ENCODE results near the gene MAN1A1. TPM values are rescaled to one million over a fixed set of nuclear protein-coding genes. Genes with fewer than 3 reads are reported as not detected.
A peak's percentile ranks its signal among the peaks of the same experiment; 100 is the strongest.

MAN1A1 gene
- total RNA-seq (2022), result 13.3 and 13.7 TPM in 2 replicates
- percentile 58 among the genes with signal in this experiment for Bru-seq, nascent RNA
- BruChase-seq, experiment 1, labeled RNA remaining after a 6-hour chase, result percentile 51 among the genes with signal in this experiment
- BruChase-seq, experiment 2, labeled RNA remaining after a 2-hour chase, result percentile 38 among the genes with signal in this experiment
- long read RNA-seq, full-length matches to known transcripts, result 9 of 15 reads
- long read RNA-seq, partial matches to known transcripts, result 1 of 15 reads
- long read RNA-seq, other reads (novel, unspliced or antisense), result 5 of 15 reads

- CTCF ChIA-PET, result interaction anchor here (1.0 to 1.5 kb wide), 3 partner anchors 201 to 220 kb away, joined by 3 to 9 read pairs (median 7); no protein-coding TSS in a partner anchor
- peak within 1 kb of the TSS; percentile 49 for H3K27ac Mint-ChIP-seq (ENCODE audit: unreplicated experiment)
- DNase-seq, result peak; percentile 85
These were observed at the start of gene MAN1A1 for GRCh38 chr6:119349361-119350201. TSS of gene MAN1A1 (minus strand) at chr6:119349761. CDS start at chr6:119349065, 696 bp downstream.

GRCh38 chr6:119395192-119395591 is 45.6 kb upstream of the MAN1A1 start:
- no peak overlapping the region for H3K4me3 Mint-ChIP-seq (ENCODE audit: low read depth, unreplicated experiment)
- CTCF ChIA-PET, result no interaction called here
- H3K9me3 Mint-ChIP-seq (ENCODE audit: low read depth, unreplicated experiment), result peaks cover 2% of the 10 kb centered on the region
- TF ChIP-seq CTCF (IDR thresholded peaks at IDR 0.05; ENCODE audit: unreplicated experiment), result no peak
- no peaks in the 10 kb centered on the region for H3K4me1 Mint-ChIP-seq (ENCODE audit: low read depth, unreplicated experiment)
- intact Hi-C loops (cut with micrococcal nuclease; ENCODE audit: unreplicated experiment), result no loop called here
- no peak overlapping the region for H3K27ac Mint-ChIP-seq (ENCODE audit: unreplicated experiment)
- H3K36me3 Mint-ChIP-seq (ENCODE audit: insufficient read depth, unreplicated experiment), result no peaks in the 10 kb centered on the region
- BruUV-seq (replicated peaks), result no TSS peak
- H3K27me3 Mint-ChIP-seq (ENCODE audit: unreplicated experiment), result no peaks in the 10 kb centered on the region
- DNase-seq, result no peak

More at GRCh38 chr6:119349361-119350201, at the start of gene MAN1A1:
- peak within 1 kb of the TSS; percentile 77 for H3K4me3 Mint-ChIP-seq (ENCODE audit: low read depth, unreplicated experiment)
- no peak for TF ChIP-seq CTCF (IDR thresholded peaks at IDR 0.05; ENCODE audit: unreplicated experiment)
- H3K27me3 Mint-ChIP-seq (ENCODE audit: unreplicated experiment), result no peaks in the 10 kb centered on the region
- peaks cover 30% of the 10 kb centered on the region for H3K36me3 Mint-ChIP-seq (ENCODE audit: insufficient read depth, unreplicated experiment)
- peaks cover 24% of the 10 kb centered on the region for H3K4me1 Mint-ChIP-seq (ENCODE audit: low read depth, unreplicated experiment)
- H3K9me3 Mint-ChIP-seq (ENCODE audit: low read depth, unreplicated experiment), result no peaks in the 10 kb centered on the region
- intact Hi-C loops (cut with micrococcal nuclease; ENCODE audit: unreplicated experiment), result loop anchor here (1.0 to 10.0 kb wide), 4 partner anchors 95 to 393 kb away; no protein-coding TSS in a partner anchor
- BruUV-seq (replicated peaks), result no TSS peak

- DNase-seq, result no peak
- TF ChIP-seq CTCF (IDR thresholded peaks at IDR 0.05; ENCODE audit: unreplicated experiment), result no peak
- Mint-ChIP-seq H3K27ac (ENCODE audit: unreplicated experiment) (no peak overlapping the region), H3K36me3 (ENCODE audit: insufficient read depth, unreplicated experiment) (no peaks in the 10 kb centered on the region), H3K4me1 (ENCODE audit: low read depth, unreplicated experiment) (no peaks in the 10 kb centered on the region), H3K9me3 (ENCODE audit: low read depth, unreplicated experiment) (no peaks in the 10 kb centered on the region), H3K4me3 (ENCODE audit: low read depth, unreplicated experiment) (no peak overlapping the region), H3K27me3 (ENCODE audit: unreplicated experiment) (no peaks in the 10 kb centered on the region)
- intact Hi-C loops (cut with micrococcal nuclease; ENCODE audit: unreplicated experiment), result no loop called here
- CTCF ChIA-PET, result no interaction called here
- BruUV-seq (replicated peaks), result no TSS peak
These were observed 40.8 kb upstream of the MAN1A1 start for GRCh38 chr6:119390247-119390793.

GRCh38 chr6:119385994-119386393 is 36.4 kb upstream of the MAN1A1 start:
- TF ChIP-seq CTCF (IDR thresholded peaks at IDR 0.05; ENCODE audit: unreplicated experiment), result no peak
- no peaks in the 10 kb centered on the region for H3K4me1 Mint-ChIP-seq (ENCODE audit: low read depth, unreplicated experiment)
- H3K9me3 Mint-ChIP-seq (ENCODE audit: low read depth, unreplicated experiment), result no peaks in the 10 kb centered on the region
- H3K27ac Mint-ChIP-seq (ENCODE audit: unreplicated experiment), result no peak overlapping the region
- DNase-seq, result no peak
- intact Hi-C loops (cut with micrococcal nuclease; ENCODE audit: unreplicated experiment), result no loop called here
- no peaks in the 10 kb centered on the region for H3K27me3 Mint-ChIP-seq (ENCODE audit: unreplicated experiment)
- no peaks in the 10 kb centered on the region for H3K36me3 Mint-ChIP-seq (ENCODE audit: insufficient read depth, unreplicated experiment)
- CTCF ChIA-PET, result no interaction called here
- no peak overlapping the region for H3K4me3 Mint-ChIP-seq (ENCODE audit: low read depth, unreplicated experiment)
- no TSS peak for BruUV-seq (replicated peaks)
